ENCODE measurements around the gene ZNF790. TPM values are rescaled to one million over a fixed set of nuclear protein-coding genes. Genes with fewer than 3 reads are reported as not detected.

Gene ZNF790
- total and polyA plus RNA-seq, 7 donors: 1.8 to 13.3 (median 8.6) TPM

DNA sequence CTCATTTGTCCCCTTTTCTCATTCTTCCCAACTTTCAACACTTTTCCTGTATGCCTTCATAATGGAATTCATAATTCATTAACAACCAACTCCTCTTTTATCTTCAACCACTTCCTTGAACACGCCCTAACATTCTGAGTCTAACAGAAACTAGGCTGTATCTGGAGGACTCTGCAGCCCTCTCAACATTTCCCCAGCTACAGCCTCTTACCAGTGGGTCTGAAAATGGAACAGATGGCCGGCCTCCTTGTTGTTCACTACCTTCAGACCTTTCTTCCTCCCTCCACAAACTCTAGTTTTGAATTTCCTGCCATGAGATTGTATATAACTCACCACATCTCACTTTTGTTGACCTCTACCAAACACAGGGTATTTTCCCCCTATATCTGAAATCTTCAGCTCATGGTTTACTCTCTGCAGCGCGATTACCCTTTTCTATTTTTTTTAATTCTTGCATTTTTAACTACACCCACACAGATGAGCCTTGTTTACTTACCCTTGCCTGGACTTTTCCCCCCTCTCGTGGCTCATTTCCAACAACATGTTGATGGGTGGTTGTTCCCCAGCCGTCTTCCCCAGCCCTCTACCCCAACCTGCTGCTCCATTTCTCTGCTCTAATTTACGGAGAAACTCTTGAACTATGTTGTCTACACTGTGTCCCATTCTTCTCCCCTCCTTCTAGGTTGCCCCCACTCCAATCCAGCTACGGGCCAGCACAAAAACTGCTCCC lies 846 bp downstream of the ZNF790 start:
- Histone ChIP-seq H3K36me3 (peaks cover 0 to 23% (median 15%) of the 10 kb centered on the region in 4 donors), H3K27ac (peak overlapping the region; percentile 82 to 90 (median 88))

GRCh38 chr19:36833430-36833829 lies 4.8 kb downstream of the ZNF790 start:
- TF ChIP-seq POLR2AphosphoS5 (IDR thresholded peaks at IDR 0.05) (no peak), POLR2A (IDR thresholded peaks at IDR 0.05) (no peak), EP300 (IDR thresholded peaks at IDR 0.05) (no peak), CTCF (IDR thresholded peaks at IDR 0.05) (no peak)
- intact Hi-C loops (cut with DNase I): loop anchor here (10.0 kb wide), 1 partner anchor 169 kb away; the partner anchor contains the start of gene ZNF461
- no peaks in the 10 kb centered on the region for H3K27me3 ChIP-seq
- no peak overlapping the region for H3K4me3 ChIP-seq
- H3K4me1 ChIP-seq: peaks cover 0 to 12% (median 9%) of the 10 kb centered on the region in 4 donors
- WGBS, 2 donors: 96 to 100% methylated on average over 2 of the region's 2 CpGs
- H3K36me3 ChIP-seq: peaks cover 0 to 61% (median 39%) of the 10 kb centered on the region in 4 donors
- no peak overlapping the region for H3K27ac ChIP-seq
- no peak for DNase-seq
- H3K9me3 ChIP-seq: peaks cover 32 to 59% (median 46%) of the 10 kb centered on the region in 4 donors

More for the DNA sequence above, 846 bp downstream of the ZNF790 start:
- peak overlapping the region; percentile 58 to 82 (median 71) for H3K4me3 ChIP-seq
- no peak for TF ChIP-seq POLR2AphosphoS5 (IDR thresholded peaks at IDR 0.05)
- TF ChIP-seq POLR2A (IDR thresholded peaks at IDR 0.05): no peak
- TF ChIP-seq EP300 (IDR thresholded peaks at IDR 0.05): no peak
- no peak for TF ChIP-seq CTCF (IDR thresholded peaks at IDR 0.05)
- no peak for DNase-seq
- 11 to 16% methylated on average over 8 of the region's 8 CpGs for WGBS, 2 donors
- no peaks in the 10 kb centered on the region for H3K27me3 ChIP-seq
- intact Hi-C loops (cut with DNase I): loop anchor here (5.0 to 10.0 kb wide), 3 partner anchors 40 to 240 kb away; partner anchors contain the start of genes ZNF420 and ZNF461
- H3K9me3 ChIP-seq: peaks cover 9 to 20% (median 15%) of the 10 kb centered on the region in 4 donors
- peaks cover 0 to 20% (median 14%) of the 10 kb centered on the region in 4 donors for H3K4me1 ChIP-seq

GRCh38 chr19:36821758-36822157 lies 16.4 kb downstream of the ZNF790 start:
- intact Hi-C loops (cut with DNase I): no loop called here
- no peak for TF ChIP-seq POLR2A (IDR thresholded peaks at IDR 0.05)
- no peak for TF ChIP-seq EP300 (IDR thresholded peaks at IDR 0.05)
- TF ChIP-seq POLR2AphosphoS5 (IDR thresholded peaks at IDR 0.05): no peak
- no peak for TF ChIP-seq CTCF (IDR thresholded peaks at IDR 0.05)
- H3K4me3 ChIP-seq: no peak overlapping the region
- 96 to 97% methylated on average over 5 of the region's 5 CpGs for WGBS, 2 donors
- no peak for DNase-seq
- peaks cover 67 to 93% (median 84%) of the 10 kb centered on the region in 4 donors for H3K9me3 ChIP-seq
- H3K36me3 ChIP-seq: peaks cover 34 to 97% (median 74%) of the 10 kb centered on the region in 4 donors
- H3K27me3 ChIP-seq: no peaks in the 10 kb centered on the region
- no peaks in the 10 kb centered on the region for H3K4me1 ChIP-seq
- no peak overlapping the region for H3K27ac ChIP-seq

GRCh38 chr19:36819130-36819630 lies 19.0 kb downstream of the ZNF790 start:
- Histone ChIP-seq H3K27me3 (no peaks in the 10 kb centered on the region), H3K27ac (no peak overlapping the region), H3K4me1 (no peaks in the 10 kb centered on the region), H3K4me3 (no peak overlapping the region), H3K36me3 (peaks cover 22 to 98% (median 66%) of the 10 kb centered on the region in 4 donors), H3K9me3 (peaks cover 68 to 98% (median 87%) of the 10 kb centered on the region in 4 donors)
- WGBS, 2 donors: 95 to 97% methylated on average over 7 of the region's 7 CpGs
- intact Hi-C loops (cut with DNase I): loop anchor here (10.0 kb wide), 1 partner anchor 46 kb away; no protein-coding TSS in a partner anchor
- no peak for TF ChIP-seq POLR2A (IDR thresholded peaks at IDR 0.05)
- no peak for DNase-seq

GRCh38 chr19:36807029-36807428 lies 31.2 kb downstream of the ZNF790 start:
- no peaks in the 10 kb centered on the region for H3K27me3 ChIP-seq
- no peak for TF ChIP-seq CTCF (IDR thresholded peaks at IDR 0.05)
- TF ChIP-seq POLR2A (IDR thresholded peaks at IDR 0.05): no peak
- no peak for TF ChIP-seq EP300 (IDR thresholded peaks at IDR 0.05)
- no peak for TF ChIP-seq POLR2AphosphoS5 (IDR thresholded peaks at IDR 0.05)
- H3K36me3 ChIP-seq: peaks cover 0 to 68% (median 22%) of the 10 kb centered on the region in 4 donors
- peaks cover 28 to 60% (median 47%) of the 10 kb centered on the region in 4 donors for H3K9me3 ChIP-seq
- DNase-seq: no peak
- H3K4me1 ChIP-seq: no peaks in the 10 kb centered on the region
- intact Hi-C loops (cut with DNase I): no loop called here
- no peak overlapping the region for H3K27ac ChIP-seq
- H3K4me3 ChIP-seq: no peak overlapping the region
